Suppressor macrophage (primary cell): Measurements from ENCODE around the gene DGKZ.
"Not testable (repeated sequence)": the region's sequence is repeated elsewhere in the genome, so short reads cannot be mapped to it uniquely, and the experiment has no call there.

ENCODE experiments used
- DNase-seq, 4 experiments: peaks; one replicate each; pipeline ENCODE4 v3.0.0-alpha.2; 2020 to 2022

Gene DGKZ

DNA sequence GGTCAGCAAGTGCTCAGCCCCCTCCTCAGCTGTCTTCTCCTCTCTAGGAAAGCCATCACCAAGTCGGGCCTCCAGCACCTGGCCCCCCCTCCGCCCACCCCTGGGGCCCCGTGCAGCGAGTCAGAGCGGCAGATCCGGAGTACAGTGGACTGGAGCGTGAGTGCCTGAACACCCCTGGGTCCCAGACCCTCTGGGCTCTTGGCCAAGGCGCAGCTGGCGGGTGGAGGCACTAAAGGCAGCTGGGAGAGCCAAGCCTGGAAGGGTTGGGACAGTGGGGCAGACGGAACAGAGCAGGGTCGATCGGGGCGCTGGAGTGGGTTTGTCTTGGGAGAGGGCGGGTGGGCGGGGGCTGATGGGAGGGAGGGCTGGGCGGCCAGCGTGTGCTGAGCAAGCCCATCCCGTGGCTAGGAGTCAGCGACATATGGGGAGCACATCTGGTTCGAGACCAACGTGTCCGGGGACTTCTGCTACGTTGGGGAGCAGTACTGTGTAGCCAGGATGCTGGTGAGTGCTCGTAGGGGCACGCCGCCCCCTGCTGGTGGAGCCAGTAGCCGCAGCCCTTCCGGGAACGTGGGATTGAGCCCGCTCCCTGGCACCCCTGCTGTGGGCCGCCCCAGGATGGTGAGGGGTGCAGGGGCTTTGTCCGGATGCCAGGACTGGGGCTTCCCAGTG is 20.1 kb downstream of the DGKZ start:
- DNase-seq: peak; percentile 75 to 87 (median 78)

- DNase-seq: no peak
These were observed 20.6 kb downstream of the DGKZ start for GRCh38 chr11:46367916-46368267.

DNA sequence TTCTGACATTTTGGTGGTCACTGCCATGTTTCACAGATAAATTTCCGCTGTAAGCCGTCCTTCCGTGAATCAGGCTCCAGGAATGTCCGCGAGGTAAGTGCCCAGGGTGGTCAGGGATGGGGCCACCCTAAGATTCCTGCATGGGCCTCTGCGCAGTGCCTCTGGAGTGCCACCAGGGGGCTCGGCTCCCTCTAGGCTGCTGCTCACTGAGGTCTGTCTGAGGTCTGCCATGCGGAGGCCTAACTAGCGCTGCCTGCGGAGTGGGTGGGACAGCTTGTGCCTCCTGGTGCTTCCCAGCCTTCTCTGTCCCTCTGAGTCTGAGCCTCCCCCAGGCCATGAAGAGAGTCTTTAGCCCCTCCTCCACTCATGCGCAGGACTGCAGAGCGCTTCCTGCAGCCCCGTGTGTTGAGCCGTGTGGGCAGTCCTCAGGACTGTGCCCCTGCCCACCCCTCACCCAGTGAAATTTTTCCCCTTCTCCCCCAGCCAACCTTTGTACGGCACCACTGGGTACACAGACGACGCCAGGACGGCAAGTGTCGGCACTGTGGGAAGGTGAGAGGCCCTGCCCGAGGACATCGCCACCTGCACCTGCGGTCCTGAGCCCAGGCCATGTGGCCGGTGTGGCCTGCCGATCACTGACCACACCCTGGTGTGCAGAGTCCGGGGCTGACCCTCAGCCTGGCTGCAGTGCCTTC is 22.3 kb downstream of the DGKZ start:
- DNase-seq: peak; percentile 68 to 82 (median 71)

- DNase-seq: no peak
These were observed 23.0 kb downstream of the DGKZ start for GRCh38 chr11:46370253-46370652.

DNA sequence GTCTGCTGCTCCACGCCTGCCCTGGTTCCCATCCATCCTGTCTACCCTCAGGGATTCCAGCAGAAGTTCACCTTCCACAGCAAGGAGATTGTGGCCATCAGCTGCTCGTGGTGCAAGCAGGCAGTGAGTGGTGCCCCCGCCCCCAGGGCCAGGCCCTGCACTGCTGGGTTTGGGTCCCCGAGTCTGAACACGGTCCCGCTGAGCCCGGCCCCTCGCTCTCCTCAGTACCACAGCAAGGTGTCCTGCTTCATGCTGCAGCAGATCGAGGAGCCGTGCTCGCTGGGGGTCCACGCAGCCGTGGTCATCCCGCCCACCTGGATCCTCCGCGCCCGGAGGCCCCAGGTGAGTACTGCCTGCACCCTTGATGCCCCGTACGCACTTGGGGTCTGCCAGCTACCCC is 24.0 kb downstream of the DGKZ start:
- not testable (repeated sequence) for DNase-seq

GRCh38 chr11:46372086-46372485 is 24.8 kb downstream of the DGKZ start:
- DNase-seq: no peak

GRCh38 chr11:46372501-46372900 is 25.2 kb downstream of the DGKZ start:
- not testable (repeated sequence) for DNase-seq

DNA sequence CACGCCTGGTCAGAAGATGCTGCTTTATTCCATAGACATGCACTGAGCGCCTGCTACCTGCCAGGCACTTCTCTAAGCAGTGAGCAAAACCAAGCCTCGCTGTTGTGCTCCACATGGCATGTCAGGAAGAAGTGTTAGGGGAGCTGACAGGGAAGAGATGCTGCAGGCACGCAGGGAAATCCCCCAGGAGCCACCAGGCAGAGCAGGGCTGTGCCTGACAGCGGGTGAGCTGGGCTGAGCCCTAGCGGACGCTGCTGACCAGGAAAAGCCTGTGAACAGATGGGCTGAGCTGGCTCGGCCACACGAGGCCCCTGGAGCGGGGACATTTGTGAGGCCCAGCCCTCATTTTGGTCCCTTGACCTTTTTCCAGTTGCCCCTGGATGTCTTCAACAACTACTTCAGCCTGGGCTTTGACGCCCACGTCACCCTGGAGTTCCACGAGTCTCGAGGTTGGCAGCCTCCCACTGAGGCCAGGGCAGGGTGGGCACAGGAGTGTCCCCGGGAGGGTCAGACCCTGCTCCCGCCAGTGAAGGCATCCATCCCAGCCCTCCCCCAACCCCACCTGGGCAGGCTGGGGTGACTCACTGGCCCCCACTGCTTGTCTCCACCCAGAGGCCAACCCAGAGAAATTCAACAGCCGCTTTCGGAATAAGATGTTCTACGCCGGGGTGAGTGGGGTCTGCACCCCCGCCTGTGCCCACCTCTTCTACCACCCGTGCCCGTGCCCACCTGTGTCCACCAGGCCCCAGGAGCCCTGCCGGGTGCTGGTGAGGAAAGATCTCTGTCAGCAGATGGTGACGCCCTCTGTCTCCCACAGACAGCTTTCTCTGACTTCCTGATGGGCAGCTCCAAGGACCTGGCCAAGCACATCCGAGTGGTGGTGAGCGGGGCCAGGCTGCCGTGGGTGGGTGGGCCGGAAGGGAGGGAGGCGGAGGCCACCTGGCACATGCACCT is 26.8 kb downstream of the DGKZ start:
- DNase-seq: no peak

- DNase-seq: no peak
These were observed 27.6 kb downstream of the DGKZ start for GRCh38 chr11:46374815-46375214.

GRCh38 chr11:46375392-46376101 is 28.3 kb downstream of the DGKZ start:
- no peak for DNase-seq

DNA sequence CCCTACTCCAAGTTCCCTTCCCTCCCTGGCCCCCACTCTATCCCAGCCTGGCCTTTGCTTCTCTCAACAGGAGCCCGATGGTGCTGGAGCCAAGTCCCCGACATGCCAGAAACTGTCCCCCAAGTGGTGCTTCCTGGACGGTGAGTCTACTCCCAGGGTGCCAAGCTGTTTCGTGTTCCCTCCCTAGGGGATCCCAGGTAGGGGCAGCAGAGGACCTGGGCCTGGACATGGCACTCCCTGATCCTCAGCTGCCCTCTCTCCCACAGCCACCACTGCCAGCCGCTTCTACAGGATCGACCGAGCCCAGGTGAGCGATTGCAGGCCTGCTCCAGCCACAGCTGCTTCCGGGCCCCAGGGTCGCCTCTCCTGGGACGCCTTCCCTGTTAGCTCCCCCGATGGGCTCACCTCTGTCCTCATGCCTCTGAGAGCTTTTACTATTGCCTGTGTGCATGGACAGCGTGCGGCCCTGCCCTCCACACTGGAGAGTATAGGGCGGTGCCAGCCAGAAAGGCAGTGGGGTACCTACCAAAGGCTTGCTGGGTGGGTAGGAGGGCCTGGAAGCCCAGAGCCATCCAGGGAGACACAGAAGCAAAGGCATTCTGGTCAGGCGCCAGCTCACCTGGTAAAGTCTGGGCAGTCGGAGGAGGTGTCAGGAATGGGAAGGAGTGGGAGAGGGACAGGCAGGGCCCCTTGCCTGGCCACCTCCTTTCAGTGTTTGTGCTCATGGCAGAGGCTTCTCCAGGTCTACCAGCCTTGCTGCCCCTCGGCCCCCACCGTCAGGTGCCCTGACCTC is 29.2 kb downstream of the DGKZ start:
- no peak for DNase-seq

DNA sequence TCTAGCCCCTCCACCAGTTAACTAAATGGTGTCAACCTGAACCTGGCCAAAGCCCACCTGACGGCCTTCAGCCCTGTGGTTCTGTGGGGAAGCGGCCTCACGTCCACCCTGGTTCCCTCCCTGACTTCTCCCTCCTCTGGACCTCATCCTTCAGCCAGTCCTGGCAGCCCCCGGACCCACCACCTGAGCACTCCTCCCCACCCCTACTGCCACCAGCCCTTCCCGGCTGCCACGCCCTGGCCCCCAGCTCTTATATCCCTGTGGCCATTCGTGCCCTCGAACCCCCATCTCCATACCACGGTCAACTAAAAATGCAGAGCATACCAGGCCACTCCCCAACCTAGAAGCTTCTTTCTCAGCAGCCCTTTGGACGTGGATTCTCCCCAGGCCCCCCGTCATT is 30.0 kb downstream of the DGKZ start:
- DNase-seq: no peak

DNA sequence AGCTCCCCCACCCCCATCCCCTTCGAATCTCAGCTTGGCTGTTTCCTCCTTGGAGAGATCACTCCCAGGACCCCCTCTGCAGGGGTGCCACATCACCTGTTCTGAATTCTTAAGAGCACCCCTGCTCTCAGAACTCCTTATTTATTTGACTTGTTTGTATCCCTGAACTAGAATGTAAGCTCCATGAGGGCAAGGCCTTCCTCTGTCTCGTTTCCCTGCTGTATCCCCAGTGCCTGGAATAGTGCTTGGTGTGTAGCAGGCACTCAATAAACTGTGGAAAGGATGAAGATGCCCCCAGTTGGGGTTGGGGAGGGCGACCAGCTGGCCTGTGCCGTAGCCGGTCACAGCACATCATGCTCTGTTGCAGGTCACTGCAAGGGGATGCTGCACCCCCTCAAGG is 30.6 kb downstream of the DGKZ start:
- DNase-seq: no peak

- DNase-seq: no peak
These were observed 31.0 kb downstream of the DGKZ start for GRCh38 chr11:46378296-46378695.

GRCh38 chr11:46378811-46379481 is 31.7 kb downstream of the DGKZ start:
- peak in 2 of 4 experiments; percentile 34 to 47 for DNase-seq

DNA sequence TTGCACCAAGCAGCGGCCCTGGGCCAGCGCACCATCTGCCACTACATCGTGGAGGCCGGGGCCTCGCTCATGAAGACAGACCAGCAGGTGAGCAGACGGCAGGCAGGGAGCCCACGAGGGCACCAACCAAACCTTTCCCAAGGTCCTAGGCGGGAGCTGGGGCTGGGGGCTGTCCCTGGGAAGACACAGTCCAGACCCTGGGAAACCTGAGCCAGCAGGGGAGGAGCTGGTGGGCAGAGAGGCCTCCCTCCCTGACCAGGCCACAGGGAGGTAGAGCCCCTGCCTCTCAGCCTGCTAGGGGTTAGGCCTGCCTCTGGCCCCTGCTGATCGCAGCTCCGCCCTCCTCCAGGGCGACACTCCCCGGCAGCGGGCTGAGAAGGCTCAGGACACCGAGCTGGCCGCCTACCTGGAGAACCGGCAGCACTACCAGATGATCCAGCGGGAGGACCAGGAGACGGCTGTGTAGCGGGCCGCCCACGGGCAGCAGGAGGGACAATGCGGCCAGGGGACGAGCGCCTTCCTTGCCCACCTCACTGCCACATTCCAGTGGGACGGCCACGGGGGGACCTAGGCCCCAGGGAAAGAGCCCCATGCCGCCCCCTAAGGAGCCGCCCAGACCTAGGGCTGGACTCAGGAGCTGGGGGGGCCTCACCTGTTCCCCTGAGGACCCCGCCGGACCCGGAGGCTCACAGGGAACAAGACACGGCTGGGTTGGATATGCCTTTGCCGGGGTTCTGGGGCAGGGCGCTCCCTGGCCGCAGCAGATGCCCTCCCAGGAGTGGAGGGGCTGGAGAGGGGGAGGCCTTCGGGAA is 32.4 kb downstream of the DGKZ start:
- DNase-seq: not testable (repeated sequence)

DNA sequence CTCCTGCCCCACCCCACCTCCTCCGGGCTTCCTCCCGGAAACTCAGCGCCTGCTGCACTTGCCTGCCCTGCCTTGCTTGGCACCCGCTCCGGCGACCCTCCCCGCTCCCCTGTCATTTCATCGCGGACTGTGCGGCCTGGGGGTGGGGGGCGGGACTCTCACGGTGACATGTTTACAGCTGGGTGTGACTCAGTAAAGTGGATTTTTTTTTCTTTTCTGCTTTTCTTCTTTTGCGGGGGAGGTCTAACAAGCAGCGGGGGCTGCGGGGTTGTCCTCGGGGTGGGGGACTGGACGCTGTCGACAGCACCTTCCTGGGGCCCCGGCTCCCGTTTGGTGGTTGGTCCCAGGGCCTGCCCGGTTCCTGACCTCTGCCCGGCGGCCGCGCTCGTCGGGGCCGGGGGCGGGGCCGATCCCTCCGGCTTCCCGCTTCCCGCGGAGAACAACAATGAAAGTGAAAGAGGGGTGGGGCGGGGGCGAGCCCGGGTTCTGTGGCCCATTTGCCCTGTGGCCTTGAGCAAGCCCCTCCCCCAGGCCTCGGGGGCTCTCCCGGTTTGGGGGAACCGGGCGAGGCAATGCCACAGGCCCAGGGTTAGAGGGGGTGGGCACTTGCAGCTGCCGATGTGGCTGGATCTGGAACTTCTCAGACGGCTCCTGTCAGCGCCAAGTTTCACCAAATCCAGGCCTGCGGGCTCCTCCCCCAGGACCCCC is 33.2 kb downstream of the DGKZ start:
- DNase-seq: peak; percentile 69 to 83 (median 78)

DNA sequence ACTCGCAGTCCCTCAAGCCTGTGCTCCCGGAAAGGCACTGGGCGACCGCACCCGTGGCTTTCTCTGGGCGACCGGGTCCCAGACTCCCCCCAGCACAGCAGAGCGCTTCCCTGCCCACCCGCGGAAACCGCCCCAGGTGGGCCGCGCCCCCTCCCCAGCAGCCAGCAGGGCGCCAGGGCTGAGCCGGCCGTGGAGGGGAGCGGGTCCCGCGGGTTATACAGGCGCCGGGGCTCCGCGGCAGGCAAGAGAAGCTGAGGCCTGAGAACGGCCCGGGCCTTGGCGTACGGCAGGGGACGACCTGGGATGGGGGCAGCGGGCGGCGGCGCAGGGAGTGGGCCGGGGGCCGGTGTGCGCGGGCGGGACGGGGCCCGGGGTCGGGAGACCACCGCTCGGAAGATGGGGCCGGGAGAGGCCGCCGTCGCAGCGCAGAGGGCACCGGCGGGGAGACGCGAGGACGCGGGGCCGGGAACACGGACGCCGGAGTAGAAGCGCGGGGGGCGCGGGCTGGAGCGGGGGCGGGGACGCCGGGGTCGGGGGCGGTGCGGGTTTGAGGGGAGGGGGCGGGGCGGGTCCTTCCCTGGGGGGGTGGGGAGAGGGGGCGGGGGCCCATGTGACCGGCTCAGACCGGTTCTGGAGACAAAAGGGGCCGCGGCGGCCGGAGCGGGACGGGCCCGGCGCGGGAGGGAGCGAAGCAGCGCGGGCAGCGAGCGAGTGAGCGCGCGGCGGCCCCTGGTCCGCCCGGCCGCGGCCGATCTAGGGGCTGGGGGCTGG is 34.0 kb downstream of the DGKZ start, which contains the start of gene MDK:
MDK (plus strand) TSS at position 622 of the 771 bp plus-strand sequence. CDS start 389 bp downstream, outside the sequence.
- peak in 1 of 4 experiments; percentile 45 for DNase-seq
